ENCODE results near the gene BRIP1.
"Not testable (repeated sequence)": the region's sequence is repeated elsewhere in the genome, so short reads cannot be mapped to it uniquely, and the experiment has no call there.

DNA sequence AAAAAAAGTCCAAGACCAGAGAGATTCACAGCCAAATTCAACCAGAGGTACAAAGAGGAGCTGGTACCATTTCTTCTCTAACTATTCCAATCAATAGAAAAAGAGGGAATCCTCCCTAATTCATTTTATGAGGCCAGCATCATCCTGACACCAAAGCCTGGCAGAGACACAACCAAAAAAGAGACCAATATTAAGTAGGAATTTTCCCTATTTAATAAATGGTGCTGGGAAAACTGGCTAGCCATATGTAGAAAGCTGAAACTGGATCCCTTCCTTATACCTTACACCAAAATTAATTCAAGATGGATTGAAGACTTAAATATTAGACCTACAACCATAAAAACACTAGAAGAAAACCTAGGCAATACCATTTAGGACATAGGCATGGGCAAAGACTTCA lies 186.8 kb downstream of the BRIP1 start:
- TF ChIP-seq, protein P1, sequence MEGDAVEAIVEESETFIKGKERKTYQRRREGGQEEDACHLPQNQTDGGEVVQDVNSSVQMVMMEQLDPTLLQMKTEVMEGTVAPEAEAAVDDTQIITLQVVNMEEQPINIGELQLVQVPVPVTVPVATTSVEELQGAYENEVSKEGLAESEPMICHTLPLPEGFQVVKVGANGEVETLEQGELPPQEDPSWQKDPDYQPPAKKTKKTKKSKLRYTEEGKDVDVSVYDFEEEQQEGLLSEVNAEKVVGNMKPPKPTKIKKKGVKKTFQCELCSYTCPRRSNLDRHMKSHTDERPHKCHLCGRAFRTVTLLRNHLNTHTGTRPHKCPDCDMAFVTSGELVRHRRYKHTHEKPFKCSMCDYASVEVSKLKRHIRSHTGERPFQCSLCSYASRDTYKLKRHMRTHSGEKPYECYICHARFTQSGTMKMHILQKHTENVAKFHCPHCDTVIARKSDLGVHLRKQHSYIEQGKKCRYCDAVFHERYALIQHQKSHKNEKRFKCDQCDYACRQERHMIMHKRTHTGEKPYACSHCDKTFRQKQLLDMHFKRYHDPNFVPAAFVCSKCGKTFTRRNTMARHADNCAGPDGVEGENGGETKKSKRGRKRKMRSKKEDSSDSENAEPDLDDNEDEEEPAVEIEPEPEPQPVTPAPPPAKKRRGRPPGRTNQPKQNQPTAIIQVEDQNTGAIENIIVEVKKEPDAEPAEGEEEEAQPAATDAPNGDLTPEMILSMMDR (conservative IDR thresholded peaks at IDR 0.05; ENCODE audit: low read depth in 2 of 2), result not testable (repeated sequence)
- TF ChIP-seq POLR2AphosphoS5 (IDR thresholded peaks at IDR 0.05; ENCODE audit: low read depth); STAT1 (IDR thresholded peaks at IDR 0.05; ENCODE audit: unreplicated experiment): not testable (repeated sequence)

Data from GM23338 (cell line).